ENCODE data around the gene OXCT1.
"Not testable (repeated sequence)": the region's sequence is repeated elsewhere in the genome, so short reads cannot be mapped to it uniquely, and the experiment has no call there.

Gene OXCT1

GRCh38 chr5:41772785-41773442 lies 97.3 kb downstream of the OXCT1 start:
- no peak for DNase-seq (ENCODE audit: low spot score)

- DNase-seq (ENCODE audit: low spot score), result no peak
Measured at GRCh38 chr5:41772056-41772455, 98.2 kb downstream of the OXCT1 start.

GRCh38 chr5:41770799-41771198 lies 99.4 kb downstream of the OXCT1 start:
- DNase-seq (ENCODE audit: low spot score), result no peak

- no peak for DNase-seq (ENCODE audit: low spot score)
Measured at GRCh38 chr5:41768692-41769091, 101.5 kb downstream of the OXCT1 start.

GRCh38 chr5:41764650-41765049 lies 105.6 kb downstream of the OXCT1 start:
- DNase-seq (ENCODE audit: low spot score), result no peak

GRCh38 chr5:41763574-41763973 lies 106.7 kb downstream of the OXCT1 start:
- no peak for DNase-seq (ENCODE audit: low spot score)

- no peak for DNase-seq (ENCODE audit: low spot score)
Measured at GRCh38 chr5:41763081-41763480, 107.1 kb downstream of the OXCT1 start.

GRCh38 chr5:41762426-41762825 lies 107.8 kb downstream of the OXCT1 start:
- DNase-seq (ENCODE audit: low spot score), result no peak

GRCh38 chr5:41761663-41762062 lies 108.6 kb downstream of the OXCT1 start:
- no peak for DNase-seq (ENCODE audit: low spot score)

GRCh38 chr5:41755705-41756104 lies 114.5 kb downstream of the OXCT1 start:
- no peak for DNase-seq (ENCODE audit: low spot score)

GRCh38 chr5:41754857-41755256 lies 115.4 kb downstream of the OXCT1 start:
- no peak for DNase-seq (ENCODE audit: low spot score)

GRCh38 chr5:41751867-41752266 lies 118.4 kb downstream of the OXCT1 start:
- no peak for DNase-seq (ENCODE audit: low spot score)

- DNase-seq (ENCODE audit: low spot score), result no peak
Measured at GRCh38 chr5:41748631-41749030, 121.6 kb downstream of the OXCT1 start.

GRCh38 chr5:41747708-41748107 lies 122.5 kb downstream of the OXCT1 start:
- no peak for DNase-seq (ENCODE audit: low spot score)

- DNase-seq (ENCODE audit: low spot score), result no peak
Measured at GRCh38 chr5:41747301-41747700, 122.9 kb downstream of the OXCT1 start.

- not testable (repeated sequence) for DNase-seq (ENCODE audit: low spot score)
Measured at GRCh38 chr5:41742608-41743007, 127.6 kb downstream of the OXCT1 start.

- no peak for DNase-seq (ENCODE audit: low spot score)
Measured at GRCh38 chr5:41738710-41739354, 131.4 kb downstream of the OXCT1 start.

- DNase-seq (ENCODE audit: low spot score), result no peak
Measured at GRCh38 chr5:41736641-41737040, 133.6 kb downstream of the OXCT1 start.

- DNase-seq (ENCODE audit: low spot score), result no peak
Measured at GRCh38 chr5:41735213-41735612, 135.0 kb downstream of the OXCT1 start.

- not testable (repeated sequence) for DNase-seq (ENCODE audit: low spot score)
Measured at GRCh38 chr5:41729381-41729780, 140.8 kb downstream of the OXCT1 start.

GRCh38 chr5:41728281-41728680 lies 141.9 kb downstream of the OXCT1 start:
- no peak for DNase-seq (ENCODE audit: low spot score)

GRCh38 chr5:41722359-41722950 lies 147.8 kb downstream of the OXCT1 start:
- DNase-seq (ENCODE audit: low spot score), result no peak

- no peak for DNase-seq (ENCODE audit: low spot score)
Measured at GRCh38 chr5:41721516-41721915, 148.7 kb downstream of the OXCT1 start.

- no peak for DNase-seq (ENCODE audit: low spot score)
Measured at GRCh38 chr5:41716382-41716781, 153.8 kb downstream of the OXCT1 start.

Measured in iPS-NIHi11 (cell line).